ENCODE results near the gene PRPF6. TPM values are rescaled to one million over a fixed set of nuclear protein-coding genes. Genes with fewer than 3 reads are reported as not detected.

The PRPF6 gene
- total and polyA plus RNA-seq, 2 of the 13 experiments (the other 11 are each of a cell fraction or from before 2014, with no cell fraction given), result 63.7 to 101 TPM

GRCh38 chr20:64050261-64051032 lies 69.5 kb downstream of the PRPF6 start (continued):
- TF ChIP-seq ELF4 (CRISPR knock-in tag; IDR thresholded peaks at IDR 0.05; ENCODE audit: borderline replicate concordance) (no peak; the same call in 1 of the 2 replicates), CENPBD1 (CRISPR knock-in tag; IDR thresholded peaks at IDR 0.05; ENCODE audit: borderline replicate concordance, low read depth) (no peak; the same call in 1 of the 2 replicates), FIP1L1 (IDR thresholded peaks at IDR 0.05; ENCODE audit: borderline replicate concordance, insufficient read depth, low read depth, low read length) (0 out of 2 replicates have a peak, but pooled peaks have one; percentile 13), FOXP1 (IDR thresholded peaks at IDR 0.05) (no peak), FOXP1 (CRISPR knock-in tag; IDR thresholded peaks at IDR 0.05) (no peak), ZNF746 (CRISPR knock-in tag; IDR thresholded peaks at IDR 0.05) (no peak; the same call in 1 of the 2 replicates), ZNF710 (CRISPR knock-in tag; IDR thresholded peaks at IDR 0.05; ENCODE audit: borderline replicate concordance) (no peak), DNMT3B (CRISPR knock-in tag; conservative IDR thresholded peaks at IDR 0.05) (0 out of 2 replicates have a peak, but pooled peaks have one; percentile 62), ZC3H13 (CRISPR knock-in tag; IDR thresholded peaks at IDR 0.05) (peak; percentile 64), SCMH1 (CRISPR knock-in tag; IDR thresholded peaks at IDR 0.05; ENCODE audit: borderline replicate concordance) (no peak), ZKSCAN5 (CRISPR knock-in tag; IDR thresholded peaks at IDR 0.05) (no peak), MTA1 (CRISPR knock-in tag; IDR thresholded peaks at IDR 0.05; ENCODE audit: borderline replicate concordance) (peak; percentile 79; the same call in 1 of the 2 replicates), ZNF784 (CRISPR knock-in tag; IDR thresholded peaks at IDR 0.05; ENCODE audit: borderline replicate concordance) (0 out of 2 replicates have a peak, but pooled peaks have one; percentile 59), FLYWCH1 (CRISPR knock-in tag; IDR thresholded peaks at IDR 0.05) (no peak), PHF21A (CRISPR knock-in tag; IDR thresholded peaks at IDR 0.05) (no peak), AGO2 (optimal IDR thresholded peaks at IDR 0.05; ENCODE audit: low read depth, low read length) (peak; percentile 94), ZNF740 (CRISPR knock-in tag; IDR thresholded peaks at IDR 0.05) (peak; percentile 96), ZFP36 (IDR thresholded peaks at IDR 0.05; ENCODE audit: borderline replicate concordance, low read depth, low read length, partially characterized antibody) (no peak), AKNA (CRISPR knock-in tag; IDR thresholded peaks at IDR 0.05; ENCODE audit: borderline replicate concordance) (no peak), ZNF350 (CRISPR knock-in tag; IDR thresholded peaks at IDR 0.05; ENCODE audit: borderline replicate concordance, low read depth) (peak; percentile 76)

All from HepG2 (cell line).